GM21786 (cell line): ENCODE results near the gene PAK1.

Source experiments
- ATAC-seq: cut with Tn5 transposase; IDR thresholded peaks from one replicate; pipeline ENCODE4 v1.9.1; 2021; ENCODE audit not compliant: unreplicated experiment

Gene PAK1

DNA sequence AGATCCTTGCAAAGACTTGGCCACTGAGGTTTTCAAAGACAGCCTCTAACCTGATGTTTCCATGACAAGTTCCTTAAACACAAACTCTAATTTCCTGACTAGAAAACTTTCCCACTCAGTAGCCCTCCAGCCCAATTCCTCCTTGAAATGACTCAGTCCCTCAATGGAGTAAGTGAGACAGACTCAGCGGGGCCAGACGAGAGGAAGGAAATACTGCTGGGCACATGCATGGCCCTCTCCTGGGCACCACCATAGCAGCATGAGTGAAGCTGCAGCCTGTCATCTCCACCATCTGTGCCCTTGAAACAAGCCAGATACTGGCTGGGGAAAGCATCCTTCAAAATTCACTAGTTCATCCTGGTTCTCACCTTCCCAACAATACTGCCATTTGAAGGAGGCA, 96.2 kb downstream of the PAK1 start:
- ATAC-seq = no peak

DNA sequence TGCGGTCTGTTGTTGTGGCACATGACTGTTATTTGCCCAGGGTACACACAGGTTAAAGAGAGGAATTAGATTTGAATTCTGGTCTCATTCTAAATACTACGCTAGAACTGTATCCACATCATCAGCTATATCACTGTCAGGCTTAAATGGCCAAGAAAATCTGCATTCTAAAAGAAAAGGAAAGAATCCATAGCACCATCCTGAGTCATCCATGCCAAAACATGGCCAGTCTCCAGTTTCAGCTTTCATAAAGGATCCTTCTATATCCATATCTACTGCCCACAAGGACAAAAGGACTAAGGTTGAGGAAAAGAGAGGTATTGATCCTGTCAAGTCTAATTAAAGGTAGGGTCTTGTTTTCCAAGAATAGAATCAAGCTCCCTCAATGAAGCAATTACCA, 98.8 kb downstream of the PAK1 start:
- ATAC-seq = no peak

DNA sequence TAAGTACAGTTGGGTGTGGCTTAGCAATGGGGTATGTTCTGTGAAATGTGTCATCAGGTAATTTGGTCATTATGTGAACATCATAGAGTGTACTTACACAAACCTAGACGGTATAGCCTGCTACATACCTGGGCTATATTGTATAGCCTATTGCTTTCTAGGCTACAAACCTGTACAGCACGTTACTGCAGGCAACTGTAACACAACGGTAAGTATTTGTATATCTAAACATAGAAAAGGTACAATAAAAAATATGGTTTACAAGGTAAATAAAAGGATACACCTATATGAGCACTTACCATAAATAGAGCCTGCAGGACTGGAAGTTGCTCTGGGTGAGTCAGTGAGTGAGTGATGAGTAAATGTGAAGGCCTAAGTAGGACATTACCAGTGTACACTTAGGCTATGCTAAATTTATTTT, 99.3 kb downstream of the PAK1 start:
- ATAC-seq = no peak

GRCh38 chr11:77374108-77374507, 99.8 kb downstream of the PAK1 start:
- ATAC-seq = no peak

DNA sequence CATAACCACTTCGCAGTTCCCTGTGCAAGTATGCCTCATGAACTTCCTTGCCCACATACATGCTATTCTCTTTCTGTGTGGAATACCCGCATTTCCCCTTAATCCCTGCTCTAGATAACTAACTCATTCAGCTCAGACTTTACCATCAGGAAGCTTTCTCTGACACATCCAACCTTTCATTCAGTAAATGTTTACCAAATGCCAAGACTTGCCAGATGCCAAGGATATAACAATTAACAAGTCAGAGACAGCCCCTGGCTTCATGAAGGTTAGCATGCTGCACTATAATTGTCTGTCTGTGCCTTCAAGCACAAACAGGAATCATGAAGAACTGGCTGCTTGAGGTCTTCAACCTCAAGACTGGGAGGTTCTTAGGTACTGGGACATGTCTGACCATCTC, 101.2 kb downstream of the PAK1 start:
- ATAC-seq = no peak

DNA sequence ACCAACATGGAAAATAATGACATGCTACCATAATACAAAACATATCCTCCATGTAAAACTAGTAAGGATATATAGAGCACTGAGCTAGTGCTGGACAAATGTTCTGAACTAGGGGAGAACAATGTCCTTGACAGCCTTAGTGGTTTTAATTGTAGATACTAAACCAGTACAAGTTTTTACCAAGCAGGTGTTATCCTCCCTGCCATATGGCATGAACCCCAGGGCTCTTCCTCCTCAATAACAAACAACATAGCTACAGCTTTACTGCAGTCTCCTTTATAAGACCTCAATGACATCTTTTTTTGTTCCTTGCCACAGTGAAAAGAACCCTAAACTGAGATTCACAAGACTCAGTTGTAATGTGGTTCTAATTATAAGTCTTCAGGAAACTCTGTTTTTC, 102.2 kb downstream of the PAK1 start:
- no peak for ATAC-seq

- no peak for ATAC-seq
Observed at GRCh38 chr11:77370217-77370616, 103.7 kb downstream of the PAK1 start.

DNA sequence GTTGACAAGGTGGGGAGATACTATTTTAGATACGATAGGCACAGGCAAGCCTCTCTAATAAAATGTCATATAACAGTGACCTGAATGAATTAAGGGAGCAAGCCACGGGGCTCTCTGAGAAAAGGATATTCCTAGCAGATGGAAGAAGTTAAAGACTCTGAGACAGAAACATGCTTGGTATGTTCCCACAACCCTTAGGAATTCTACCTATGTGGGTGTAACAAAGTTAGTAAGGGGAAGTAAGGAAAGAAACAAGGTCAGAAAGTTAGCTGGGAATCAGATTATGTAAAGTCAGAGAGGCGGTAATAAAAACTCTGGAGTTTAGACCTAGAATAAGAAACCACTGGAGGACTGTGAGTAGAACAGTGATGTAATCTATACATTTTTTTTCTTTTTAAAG, 112.7 kb downstream of the PAK1 start:
- no peak for ATAC-seq

DNA sequence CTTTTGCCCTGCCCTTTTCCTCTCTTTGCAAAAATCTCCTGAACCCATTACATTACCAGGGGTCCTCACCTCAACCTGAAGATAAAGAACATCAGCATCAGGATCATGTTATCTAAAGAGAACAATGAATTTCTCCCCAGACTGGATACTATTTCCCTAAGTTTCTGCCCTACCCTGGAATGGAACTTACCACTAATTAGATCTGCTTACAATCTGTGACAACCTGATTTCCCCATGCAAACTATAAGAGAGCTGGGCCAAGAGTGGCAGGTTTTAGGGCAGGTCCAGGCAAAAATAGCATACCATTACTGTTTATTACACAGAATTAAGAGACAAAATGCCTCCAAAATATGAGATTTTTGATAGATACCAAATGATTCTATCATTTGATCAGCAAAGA, 114.4 kb downstream of the PAK1 start:
- no peak for ATAC-seq

DNA sequence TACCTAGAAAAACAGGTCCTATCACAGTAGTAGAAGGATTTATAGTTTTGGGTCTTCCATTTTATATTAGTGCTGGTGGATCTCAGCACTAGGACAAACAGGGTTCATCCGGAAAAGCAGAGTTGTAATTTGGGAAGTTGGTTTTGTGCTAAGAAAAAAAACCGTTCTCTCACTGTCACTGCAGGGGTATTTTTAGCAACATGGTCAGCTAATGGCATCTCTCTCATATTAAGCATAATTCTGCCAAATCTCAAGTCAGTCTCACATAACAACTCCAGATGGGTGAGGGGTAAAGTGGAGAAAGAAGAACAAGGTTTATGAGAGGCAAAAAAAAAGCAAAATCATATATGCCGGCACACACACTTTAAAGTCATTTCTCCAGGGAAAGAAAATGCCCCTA, 120.8 kb downstream of the PAK1 start:
- no peak for ATAC-seq

DNA sequence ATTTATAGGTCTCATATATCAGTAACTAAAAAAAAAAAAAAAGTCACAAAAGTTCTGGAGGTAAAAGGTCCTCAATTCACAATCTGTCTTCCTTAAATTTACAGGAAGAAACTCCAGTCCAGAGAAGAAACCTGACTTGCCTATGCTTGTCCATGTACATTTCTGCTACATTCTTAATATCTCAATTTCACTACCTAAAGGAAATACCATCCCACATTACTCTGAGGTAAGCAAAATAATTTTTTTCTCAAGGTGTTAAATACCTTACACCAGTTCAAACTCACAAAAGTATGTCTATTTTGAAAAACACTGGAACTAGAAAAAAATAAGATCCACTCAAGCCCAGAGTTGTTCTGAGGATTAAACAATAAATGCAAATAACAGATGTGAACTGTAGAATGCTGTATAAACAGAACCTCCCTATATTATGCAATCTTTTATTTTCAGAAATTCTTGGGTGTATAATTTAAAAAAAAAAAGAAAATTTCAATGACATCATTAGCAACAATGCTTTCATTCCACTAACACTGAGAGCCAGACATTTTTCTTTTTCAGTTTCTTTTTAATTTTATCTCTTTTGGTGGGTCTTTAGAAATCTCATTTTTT, 122.5 kb downstream of the PAK1 start:
- no peak for ATAC-seq

DNA sequence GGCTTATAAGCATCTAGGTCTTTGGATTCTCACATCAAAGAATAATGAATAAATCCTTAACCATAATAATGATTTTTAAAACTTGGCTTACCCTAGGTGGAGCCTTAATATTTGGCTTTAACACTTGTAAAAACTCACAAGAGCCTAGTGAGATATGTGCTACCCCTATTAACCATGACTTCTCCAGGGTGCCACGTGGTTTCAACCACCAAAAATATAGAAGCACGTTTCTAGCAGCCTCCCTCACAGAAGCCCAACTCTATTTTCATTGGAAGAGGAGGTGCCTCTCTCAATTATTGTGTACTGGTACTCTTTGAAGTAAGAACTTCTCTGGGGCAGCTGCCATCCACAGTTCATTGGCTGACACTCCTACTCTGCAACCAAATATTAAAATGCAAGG, 125.9 kb downstream of the PAK1 start:
- ATAC-seq = no peak

DNA sequence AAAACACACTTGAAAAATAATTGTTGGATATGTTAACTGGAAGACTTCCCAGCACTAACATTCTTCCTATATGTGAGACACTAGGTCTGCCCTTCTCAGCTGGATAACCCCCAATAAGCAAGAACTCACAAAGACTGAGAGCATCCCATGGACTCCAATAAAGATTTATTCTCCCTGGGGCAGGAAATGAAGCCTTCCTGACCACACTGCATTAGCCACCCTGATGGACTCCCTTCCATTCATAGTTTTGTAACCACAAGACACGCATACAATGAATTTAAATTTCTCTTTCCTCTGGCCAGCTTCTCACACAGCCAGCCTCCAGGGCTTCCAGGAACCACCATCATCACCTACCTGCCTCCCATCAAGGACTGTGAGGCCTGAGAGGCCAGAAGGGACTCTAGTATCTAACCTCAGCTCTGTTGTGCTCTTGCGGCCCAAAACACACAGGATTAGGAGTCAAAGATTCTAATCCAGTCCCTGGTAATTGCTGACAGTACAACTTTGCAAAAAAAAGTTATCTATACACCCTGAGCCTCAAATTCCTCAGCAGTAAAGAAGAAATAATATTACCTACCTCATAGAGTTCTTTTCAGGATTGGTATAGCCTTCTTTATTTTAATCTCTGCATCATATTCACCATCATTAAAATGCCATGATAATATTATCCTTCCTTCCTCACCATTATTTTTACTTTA, 126.8 kb downstream of the PAK1 start:
- no peak for ATAC-seq

DNA sequence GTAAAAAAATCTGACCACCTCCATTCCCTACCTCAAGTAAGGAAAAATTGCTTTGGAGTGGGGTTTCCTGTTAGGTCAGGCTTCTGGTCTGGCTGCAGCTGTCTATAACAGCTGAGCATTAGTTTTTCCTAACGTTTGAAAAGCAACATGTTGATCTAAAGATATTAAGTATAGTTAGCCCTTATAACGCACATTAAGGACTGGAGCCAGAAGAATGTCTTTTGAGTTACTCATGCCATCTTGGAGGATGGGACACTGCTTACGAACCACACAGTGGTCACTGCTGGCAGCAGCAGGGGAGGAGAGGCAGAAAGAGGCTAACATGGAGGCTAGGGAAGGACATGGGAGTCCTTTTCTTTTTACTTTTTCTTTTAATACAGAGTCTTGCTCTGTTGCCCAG, 128.3 kb downstream of the PAK1 start:
- ATAC-seq = no peak

DNA sequence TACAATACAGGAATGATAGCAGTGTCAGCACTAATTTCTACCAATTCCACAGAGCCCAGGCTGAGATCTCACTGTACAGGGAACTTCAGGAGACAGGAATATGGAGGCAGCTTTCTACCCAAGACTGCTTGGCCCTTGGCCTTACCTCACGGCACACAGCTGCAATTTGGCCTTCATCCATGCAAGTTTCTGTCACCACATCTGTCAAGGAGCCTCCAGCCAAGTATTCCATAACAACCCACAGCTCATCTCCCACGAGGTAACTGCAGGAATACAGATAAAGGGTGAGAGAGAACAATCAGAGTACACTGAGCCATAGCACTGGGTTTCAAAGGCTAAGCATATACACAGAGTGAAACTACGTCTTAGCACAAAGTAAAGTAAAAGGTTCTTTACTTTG, 133.4 kb downstream of the PAK1 start:
- ATAC-seq = no peak

GRCh38 chr11:77332259-77332658, 141.6 kb downstream of the PAK1 start:
- no peak for ATAC-seq

DNA sequence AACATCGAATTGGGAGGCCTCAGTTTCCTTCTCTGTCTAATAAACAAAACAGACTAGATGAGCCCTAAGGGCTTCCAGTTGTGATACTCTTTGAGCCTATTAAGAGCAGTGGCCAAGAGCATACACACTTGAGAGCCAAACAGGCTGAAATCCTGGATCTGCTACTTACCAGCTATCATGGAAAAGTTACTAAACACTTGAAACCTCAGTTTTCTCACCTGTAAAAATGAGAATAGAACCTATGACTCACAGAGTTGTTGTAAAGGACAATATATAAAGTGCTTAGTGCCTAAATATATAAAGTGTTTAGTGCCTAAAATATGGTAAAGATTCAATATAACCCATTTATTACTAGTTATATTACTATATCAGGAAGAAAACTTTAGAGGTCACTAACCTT, 148.7 kb downstream of the PAK1 start:
- ATAC-seq = no peak

DNA sequence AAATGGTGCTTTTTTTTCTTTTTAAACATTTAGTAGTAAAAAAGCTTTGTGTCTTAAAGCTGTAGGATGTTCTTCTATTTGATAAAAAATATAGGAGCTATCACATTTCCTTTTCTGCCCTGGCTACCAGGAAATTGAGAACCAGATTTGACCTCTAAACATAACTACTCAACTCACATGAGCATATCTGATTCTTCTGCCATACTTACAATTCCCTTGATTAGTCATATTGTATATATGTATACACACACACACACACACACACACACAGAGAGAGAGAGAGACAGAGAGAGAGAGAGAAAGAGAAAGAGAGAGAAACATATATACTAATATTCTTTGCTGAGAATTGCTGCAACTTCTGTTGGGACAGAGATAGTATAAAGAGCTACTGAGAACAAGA, 149.4 kb downstream of the PAK1 start:
- no peak for ATAC-seq

- no peak for ATAC-seq
Observed at GRCh38 chr11:77322926-77323590, 150.8 kb downstream of the PAK1 start.

DNA sequence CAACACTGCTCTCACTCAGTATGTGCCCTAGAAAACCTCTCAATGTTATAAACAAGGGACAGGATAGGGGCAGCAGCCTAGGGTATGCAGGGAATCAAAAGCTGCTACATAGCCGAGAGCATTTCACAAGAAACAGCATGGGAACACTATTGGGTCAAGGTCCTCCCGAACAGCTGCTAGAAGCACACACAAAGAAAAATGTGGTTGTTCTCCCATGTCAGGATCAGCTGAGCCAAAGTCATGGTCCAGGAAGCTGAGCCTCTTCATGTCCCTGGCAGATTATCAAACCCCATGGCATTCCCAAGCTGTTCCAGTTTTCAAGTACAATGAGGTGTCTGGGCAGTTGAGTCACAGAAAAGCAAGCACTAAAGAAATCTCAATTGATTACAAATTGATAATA, 151.4 kb downstream of the PAK1 start:
- no peak for ATAC-seq

- ATAC-seq = no peak
Observed at GRCh38 chr11:77320351-77320750, 153.5 kb downstream of the PAK1 start.

GRCh38 chr11:77318600-77318999, 155.3 kb downstream of the PAK1 start:
- no peak for ATAC-seq
